Peyer's patch (tissue), 4 donors: ENCODE results near the gene TNIK.

Experiments
- POLR2A ChIP-seq, 2 donors: fragments of 450-650 bp; IDR thresholded peaks; one replicate each; pipeline ENCODE4 v1.5.1; 2017; ENCODE audit warnings: antibody characterized with exemption in 2 of 2, mild to moderate bottlenecking in 2 of 2, moderate library complexity in 2 of 2
- TF ChIP-seq, protein P1 (sequence below), 6 experiments: fragments of 450-650 bp in 4 of 6; fragments of 200-600 bp in 2 of 6; sonication (generic) in 1 of 6; IDR thresholded peaks; one replicate each; pipeline ENCODE4 v1.5.1; 2017 to 2019; ENCODE audit warnings: antibody characterized with exemption in 6 of 6, mild to moderate bottlenecking in 3 of 6, moderate library complexity in 1 of 6

DNA sequence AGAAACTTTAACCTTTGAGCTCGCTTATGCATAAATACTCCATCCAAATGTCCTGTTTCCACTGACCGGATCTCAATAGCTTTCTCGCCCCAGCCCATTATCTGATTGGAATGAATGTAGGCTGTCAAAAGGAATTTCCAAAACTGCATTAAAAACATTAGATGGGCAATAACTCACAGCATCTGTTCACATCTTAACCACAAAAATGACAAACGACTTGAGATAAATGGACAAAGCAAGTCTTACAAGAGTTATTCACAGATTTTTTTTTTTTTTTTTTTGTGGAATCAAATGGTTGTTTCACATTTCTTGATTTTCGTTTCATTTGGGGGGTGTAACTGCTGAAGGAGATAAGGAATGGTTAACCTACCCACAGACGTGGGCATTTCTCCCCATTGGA lies 394.0 kb downstream of the TNIK start:
- TF ChIP-seq, protein P1, sequence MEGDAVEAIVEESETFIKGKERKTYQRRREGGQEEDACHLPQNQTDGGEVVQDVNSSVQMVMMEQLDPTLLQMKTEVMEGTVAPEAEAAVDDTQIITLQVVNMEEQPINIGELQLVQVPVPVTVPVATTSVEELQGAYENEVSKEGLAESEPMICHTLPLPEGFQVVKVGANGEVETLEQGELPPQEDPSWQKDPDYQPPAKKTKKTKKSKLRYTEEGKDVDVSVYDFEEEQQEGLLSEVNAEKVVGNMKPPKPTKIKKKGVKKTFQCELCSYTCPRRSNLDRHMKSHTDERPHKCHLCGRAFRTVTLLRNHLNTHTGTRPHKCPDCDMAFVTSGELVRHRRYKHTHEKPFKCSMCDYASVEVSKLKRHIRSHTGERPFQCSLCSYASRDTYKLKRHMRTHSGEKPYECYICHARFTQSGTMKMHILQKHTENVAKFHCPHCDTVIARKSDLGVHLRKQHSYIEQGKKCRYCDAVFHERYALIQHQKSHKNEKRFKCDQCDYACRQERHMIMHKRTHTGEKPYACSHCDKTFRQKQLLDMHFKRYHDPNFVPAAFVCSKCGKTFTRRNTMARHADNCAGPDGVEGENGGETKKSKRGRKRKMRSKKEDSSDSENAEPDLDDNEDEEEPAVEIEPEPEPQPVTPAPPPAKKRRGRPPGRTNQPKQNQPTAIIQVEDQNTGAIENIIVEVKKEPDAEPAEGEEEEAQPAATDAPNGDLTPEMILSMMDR (IDR thresholded peaks at IDR 0.05), result no peak
- no peak for TF ChIP-seq POLR2A (IDR thresholded peaks at IDR 0.05)
